HepG2 (cell line): ENCODE results near the gene CD164L2. TPM values are rescaled to one million over a fixed set of nuclear protein-coding genes. Genes with fewer than 3 reads are reported as not detected.

Source experiments
- ARNT ChIP-seq: fragments of 450-650 bp; IDR thresholded peaks from 2 replicates; pipeline ENCODE4 v1.6.1; 2017
- ATF7 ChIP-seq, 2 experiments: fragments of 450-650 bp in 1 of 2; sonication (generic) in 1 of 2; formaldehyde crosslinking in 1 of 2; IDR thresholded peaks; 2 replicates each; pipeline versions ENCODE4 v1.4.0 to v1.6.1; 2016 to 2020; ENCODE audit warnings: antibody characterized with exemption in 1 of 2, mild to moderate bottlenecking in 1 of 2, missing genetic modification reagents in 1 of 2
- FOXJ3 ChIP-seq: sonication (generic); formaldehyde crosslinking; IDR thresholded peaks from 2 replicates; pipeline ENCODE4 v1.4.0; 2020; ENCODE audit warnings: missing genetic modification reagents, mild to moderate bottlenecking, borderline replicate concordance
- MAFK ChIP-seq, 2 experiments: IDR thresholded peaks in 1 of 2; conservative IDR thresholded peaks in 1 of 2; 2 replicates each; pipeline ENCODE4 v1.6.1; 2011; ENCODE audit warnings: improper control_type of control experiment in 2 of 2, low read length in 2 of 2
- MXI1 ChIP-seq: IDR thresholded peaks from 3 replicates; pipeline ENCODE4 v1.6.1; 2012; ENCODE audit warnings: low read depth, low read length, inconsistent platforms, borderline replicate concordance
- MYC ChIP-seq: sonication (generic); formaldehyde crosslinking; IDR thresholded peaks from 2 replicates; pipeline ENCODE4 v1.9.0; 2021; ENCODE audit warnings: missing genetic modification reagents, borderline replicate concordance
- RBM39 ChIP-seq: fragments of 200-400 bp; formaldehyde crosslinking; IDR thresholded peaks from one replicate; pipeline ENCODE4 v1.6.1; 2018; ENCODE audit warnings: antibody characterized with exemption, mild to moderate bottlenecking, low read depth, low read length; ENCODE audit not compliant: poor library complexity, severe bottlenecking
- SIX1 ChIP-seq: sonication (generic); formaldehyde crosslinking; IDR thresholded peaks from 2 replicates; pipeline ENCODE4 v1.4.0; 2020; ENCODE audit warnings: missing genetic modification reagents, borderline replicate concordance
- SMYD3 ChIP-seq: sonication (generic); formaldehyde crosslinking; IDR thresholded peaks from 2 replicates; pipeline ENCODE4 v1.8.1; 2023; ENCODE audit warnings: mild to moderate bottlenecking, missing genetic modification reagents
- SP1 ChIP-seq, 2 experiments: fragments of 450-650 bp in 1 of 2; sonication (generic) in 1 of 2; formaldehyde crosslinking in 1 of 2; IDR thresholded peaks; 2 replicates each; pipeline versions ENCODE4 v1.4.0 to v1.6.1; 2016 to 2020; ENCODE audit warnings: missing genetic modification reagents in 1 of 2
- YY1 ChIP-seq: IDR thresholded peaks from 2 replicates; pipeline ENCODE4 v1.6.1; 2011; ENCODE audit warnings: low read length, low read depth, moderate library complexity, mild to moderate bottlenecking; ENCODE audit not compliant: insufficient read depth, insufficient replicate concordance
- ZNF335 ChIP-seq: sonication (generic); formaldehyde crosslinking; IDR thresholded peaks from 2 replicates; pipeline ENCODE4 v1.4.0; 2020; ENCODE audit warnings: missing genetic modification reagents
- ZNF367 ChIP-seq: sonication (generic); formaldehyde crosslinking; IDR thresholded peaks from 2 replicates; pipeline ENCODE4 v1.4.0; 2020; ENCODE audit warnings: missing genetic modification reagents, borderline replicate concordance
- ZNF430 ChIP-seq: sonication (generic); formaldehyde crosslinking; IDR thresholded peaks from 2 replicates; pipeline ENCODE4 v1.9.0; 2021; ENCODE audit warnings: mild to moderate bottlenecking, missing genetic modification reagents
- ZNF431 ChIP-seq: sonication (generic); formaldehyde crosslinking; IDR thresholded peaks from 2 replicates; pipeline ENCODE4 v1.9.0; 2022; ENCODE audit warnings: missing genetic modification reagents, low read depth, mild to moderate bottlenecking, borderline replicate concordance
- ZNF547 ChIP-seq: sonication (generic); formaldehyde crosslinking; IDR thresholded peaks from 2 replicates; pipeline ENCODE4 v1.5.1; 2020; ENCODE audit warnings: mild to moderate bottlenecking, missing genetic modification reagents
- ZNF747 ChIP-seq: sonication (generic); formaldehyde crosslinking; IDR thresholded peaks from 2 replicates; pipeline ENCODE4 v1.8.1; 2023; ENCODE audit warnings: missing genetic modification reagents, mild to moderate bottlenecking, borderline replicate concordance
- ZNF839 ChIP-seq: sonication (generic); formaldehyde crosslinking; IDR thresholded peaks from 2 replicates; pipeline ENCODE4 v1.4.0; 2020; ENCODE audit warnings: missing genetic modification reagents, mild to moderate bottlenecking, borderline replicate concordance
- ZSCAN21 ChIP-seq: sonication (generic); formaldehyde crosslinking; IDR thresholded peaks from 2 replicates; pipeline ENCODE4 v1.8.0; 2022; ENCODE audit warnings: mild to moderate bottlenecking, missing genetic modification reagents, moderate library complexity, borderline replicate concordance
- ZSCAN31 ChIP-seq: sonication (generic); formaldehyde crosslinking; IDR thresholded peaks from 2 replicates; pipeline ENCODE4 v1.5.0; 2020; ENCODE audit warnings: low read depth, mild to moderate bottlenecking, missing genetic modification reagents
- polyA plus RNA-seq, 8 experiments: library from polyadenylated mRNA; depleted of rRNA in 3 of 8; stranded (reverse) in 7 of 8; unstranded in 1 of 8; fragments of >200 nt; fragmentation: Illumina TruSeq in 4 of 8; extraction: Trizol in 4 of 8; gene quantifications; 2 replicates each; pipeline versions ENCODE4 v1.2.1 to v1.2.3, GENCODE V29; 2011 to 2016; ENCODE audit warnings: low read depth in 4 of 8, missing spikeins in 1 of 8, mixed read lengths in 1 of 8; ENCODE audit not compliant: insufficient read depth in 1 of 8
- total RNA-seq, 5 experiments: library from RNA; depleted of rRNA; stranded (reverse); fragments of >200 nt; fragmentation: Illumina TruSeq; extraction: Trizol; gene quantifications; 2 replicates each; pipeline ENCODE4 v1.2.3, GENCODE V29; 2016; ENCODE audit warnings: low read depth in 1 of 5
- TF ChIP-seq, protein P1 (sequence below): IDR thresholded peaks from 2 replicates; pipeline ENCODE4 v1.6.1; 2018; ENCODE audit warnings: missing genetic modification reagents
- TF ChIP-seq, protein P2 (sequence below): sonication (generic); formaldehyde crosslinking; IDR thresholded peaks from 2 replicates; pipeline ENCODE4 v1.8.0; 2023; ENCODE audit warnings: mild to moderate bottlenecking, missing genetic modification reagents
- TF ChIP-seq, protein P3 (sequence below): sonication (generic); formaldehyde crosslinking; IDR thresholded peaks from 2 replicates; pipeline ENCODE4 v1.8.0; 2022; ENCODE audit warnings: low read depth, missing genetic modification reagents
- TF ChIP-seq, protein P4 (sequence below): sonication (generic); formaldehyde crosslinking; IDR thresholded peaks from 2 replicates; pipeline ENCODE4 v1.4.0; 2020; ENCODE audit warnings: mild to moderate bottlenecking, missing genetic modification reagents

Gene CD164L2
- total and polyA plus RNA-seq, 2 of the 13 experiments (the other 11 are each of a cell fraction or from before 2014, with no cell fraction given): not detected

DNA sequence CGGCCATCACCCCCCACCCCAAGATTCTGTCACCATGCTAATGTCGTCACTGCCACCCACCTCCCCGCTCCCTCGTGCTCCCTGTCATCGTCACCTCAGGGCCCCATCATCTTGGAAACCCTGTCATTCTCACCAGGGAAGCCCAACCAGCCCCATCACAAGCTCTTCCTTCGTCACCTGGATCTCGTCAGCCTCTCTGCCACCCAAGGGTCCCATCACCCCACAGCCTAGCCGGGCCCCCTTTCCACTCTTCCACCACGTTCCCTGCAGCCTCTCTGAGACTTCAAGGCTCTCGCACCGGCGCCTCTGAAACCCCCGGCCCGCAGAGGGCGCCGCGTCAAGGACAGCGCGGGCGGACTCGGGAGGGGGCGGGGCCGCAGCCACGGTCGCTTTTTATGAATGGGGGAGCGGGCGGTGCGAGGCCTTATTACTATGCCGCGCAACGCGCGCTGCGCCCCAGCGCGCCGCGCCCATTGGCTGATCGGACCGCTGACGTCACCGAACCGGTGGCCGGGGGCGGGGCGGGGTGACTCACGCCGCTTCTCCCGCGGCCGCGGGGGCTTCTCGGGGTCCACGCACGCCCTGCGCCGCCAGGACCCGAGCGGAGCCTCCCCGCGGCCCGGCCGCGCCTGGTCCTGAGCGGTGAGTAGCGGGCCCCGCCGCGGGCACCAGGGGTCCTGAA lies 9.1 kb upstream of the CD164L2 start, which contains the start of gene GPR3 (continued):
- no peak for TF ChIP-seq ZNF335 (CRISPR knock-in tag)
- no peak for TF ChIP-seq ZNF747 (CRISPR knock-in tag)
- TF ChIP-seq ZSCAN21 (CRISPR knock-in tag): no peak
- TF ChIP-seq MYC (CRISPR knock-in tag): peak; percentile 45; the same call in 1 of the 2 replicates
- no peak for TF ChIP-seq ARNT
- no peak for TF ChIP-seq ZNF547 (CRISPR knock-in tag)
- TF ChIP-seq SP1 (IDR thresholded peaks at IDR 0.05): no peak
- peak; percentile 38; the same call in 1 of the 2 replicates for TF ChIP-seq SP1 (CRISPR knock-in tag; IDR thresholded peaks at IDR 0.05)
- TF ChIP-seq YY1: no peak
- TF ChIP-seq, protein P1, sequence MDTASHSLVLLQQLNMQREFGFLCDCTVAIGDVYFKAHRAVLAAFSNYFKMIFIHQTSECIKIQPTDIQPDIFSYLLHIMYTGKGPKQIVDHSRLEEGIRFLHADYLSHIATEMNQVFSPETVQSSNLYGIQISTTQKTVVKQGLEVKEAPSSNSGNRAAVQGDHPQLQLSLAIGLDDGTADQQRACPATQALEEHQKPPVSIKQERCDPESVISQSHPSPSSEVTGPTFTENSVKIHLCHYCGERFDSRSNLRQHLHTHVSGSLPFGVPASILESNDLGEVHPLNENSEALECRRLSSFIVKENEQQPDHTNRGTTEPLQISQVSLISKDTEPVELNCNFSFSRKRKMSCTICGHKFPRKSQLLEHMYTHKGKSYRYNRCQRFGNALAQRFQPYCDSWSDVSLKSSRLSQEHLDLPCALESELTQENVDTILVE (CRISPR knock-in tag): no peak
- no peak for TF ChIP-seq FOXJ3 (CRISPR knock-in tag)
- no peak for TF ChIP-seq SMYD3
- TF ChIP-seq, protein P2, sequence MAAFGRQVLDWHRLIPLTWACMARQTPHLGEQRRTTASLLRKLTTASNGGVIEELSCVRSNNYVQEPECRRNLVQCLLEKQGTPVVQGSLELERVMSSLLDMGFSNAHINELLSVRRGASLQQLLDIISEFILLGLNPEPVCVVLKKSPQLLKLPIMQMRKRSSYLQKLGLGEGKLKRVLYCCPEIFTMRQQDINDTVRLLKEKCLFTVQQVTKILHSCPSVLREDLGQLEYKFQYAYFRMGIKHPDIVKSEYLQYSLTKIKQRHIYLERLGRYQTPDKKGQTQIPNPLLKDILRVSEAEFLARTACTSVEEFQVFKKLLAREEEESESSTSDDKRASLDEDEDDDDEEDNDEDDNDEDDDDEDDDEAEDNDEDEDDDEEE (CRISPR knock-in tag): no peak; the same call in 1 of the 2 replicates
- no peak for TF ChIP-seq SIX1 (CRISPR knock-in tag)
- TF ChIP-seq, protein P3, sequence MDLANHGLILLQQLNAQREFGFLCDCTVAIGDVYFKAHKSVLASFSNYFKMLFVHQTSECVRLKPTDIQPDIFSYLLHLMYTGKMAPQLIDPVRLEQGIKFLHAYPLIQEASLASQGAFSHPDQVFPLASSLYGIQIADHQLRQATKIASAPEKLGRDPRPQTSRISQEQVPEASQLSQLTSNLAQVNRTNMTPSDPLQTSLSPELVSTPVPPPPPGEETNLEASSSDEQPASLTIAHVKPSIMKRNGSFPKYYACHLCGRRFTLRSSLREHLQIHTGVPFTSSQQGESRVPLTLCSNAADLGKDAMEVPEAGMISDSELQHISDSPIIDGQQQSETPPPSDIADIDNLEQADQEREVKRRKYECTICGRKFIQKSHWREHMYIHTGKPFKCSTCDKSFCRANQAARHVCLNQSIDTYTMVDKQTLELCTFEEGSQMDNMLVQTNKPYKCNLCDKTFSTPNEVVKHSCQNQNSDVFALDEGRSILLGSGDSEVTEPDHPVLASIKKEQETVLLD (CRISPR knock-in tag): no peak
- peak; percentile 69 for TF ChIP-seq ATF7 (IDR thresholded peaks at IDR 0.05)
- no peak for TF ChIP-seq ATF7 (CRISPR knock-in tag; IDR thresholded peaks at IDR 0.05)
- TF ChIP-seq, protein P4, sequence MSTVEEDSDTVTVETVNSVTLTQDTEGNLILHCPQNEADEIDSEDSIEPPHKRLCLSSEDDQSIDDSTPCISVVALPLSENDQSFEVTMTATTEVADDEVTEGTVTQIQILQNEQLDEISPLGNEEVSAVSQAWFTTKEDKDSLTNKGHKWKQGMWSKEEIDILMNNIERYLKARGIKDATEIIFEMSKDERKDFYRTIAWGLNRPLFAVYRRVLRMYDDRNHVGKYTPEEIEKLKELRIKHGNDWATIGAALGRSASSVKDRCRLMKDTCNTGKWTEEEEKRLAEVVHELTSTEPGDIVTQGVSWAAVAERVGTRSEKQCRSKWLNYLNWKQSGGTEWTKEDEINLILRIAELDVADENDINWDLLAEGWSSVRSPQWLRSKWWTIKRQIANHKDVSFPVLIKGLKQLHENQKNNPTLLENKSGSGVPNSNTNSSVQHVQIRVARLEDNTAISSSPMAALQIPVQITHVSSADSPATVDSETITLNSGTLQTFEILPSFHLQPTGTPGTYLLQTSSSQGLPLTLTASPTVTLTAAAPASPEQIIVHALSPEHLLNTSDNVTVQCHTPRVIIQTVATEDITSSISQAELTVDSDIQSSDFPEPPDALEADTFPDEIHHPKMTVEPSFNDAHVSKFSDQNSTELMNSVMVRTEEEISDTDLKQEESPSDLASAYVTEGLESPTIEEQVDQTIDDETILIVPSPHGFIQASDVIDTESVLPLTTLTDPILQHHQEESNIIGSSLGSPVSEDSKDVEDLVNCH (CRISPR knock-in tag): no peak
- TF ChIP-seq ZNF430 (CRISPR knock-in tag): no peak
- no peak for TF ChIP-seq RBM39
- TF ChIP-seq ZNF839 (CRISPR knock-in tag): no peak
- no peak for TF ChIP-seq ZNF431 (CRISPR knock-in tag)
- peak; percentile 64; the same call in 1 of the 3 replicates for TF ChIP-seq MXI1
- TF ChIP-seq MAFK (conservative IDR thresholded peaks at IDR 0.05 in 1 of 2, IDR thresholded peaks at IDR 0.05 in 1 of 2; ENCODE audit: low read length in 2 of 2): no peak
- no peak for TF ChIP-seq ZNF367
- no peak for TF ChIP-seq ZSCAN31
